NCI-H2081 (cell line): ENCODE measurements around the gene AICDA.

Source experiments
- DNase-seq, 2 experiments: peaks; one replicate each; lab custom pipeline; 2025; lab: John Stamatoyannopoulos, UW

Gene AICDA

DNA sequence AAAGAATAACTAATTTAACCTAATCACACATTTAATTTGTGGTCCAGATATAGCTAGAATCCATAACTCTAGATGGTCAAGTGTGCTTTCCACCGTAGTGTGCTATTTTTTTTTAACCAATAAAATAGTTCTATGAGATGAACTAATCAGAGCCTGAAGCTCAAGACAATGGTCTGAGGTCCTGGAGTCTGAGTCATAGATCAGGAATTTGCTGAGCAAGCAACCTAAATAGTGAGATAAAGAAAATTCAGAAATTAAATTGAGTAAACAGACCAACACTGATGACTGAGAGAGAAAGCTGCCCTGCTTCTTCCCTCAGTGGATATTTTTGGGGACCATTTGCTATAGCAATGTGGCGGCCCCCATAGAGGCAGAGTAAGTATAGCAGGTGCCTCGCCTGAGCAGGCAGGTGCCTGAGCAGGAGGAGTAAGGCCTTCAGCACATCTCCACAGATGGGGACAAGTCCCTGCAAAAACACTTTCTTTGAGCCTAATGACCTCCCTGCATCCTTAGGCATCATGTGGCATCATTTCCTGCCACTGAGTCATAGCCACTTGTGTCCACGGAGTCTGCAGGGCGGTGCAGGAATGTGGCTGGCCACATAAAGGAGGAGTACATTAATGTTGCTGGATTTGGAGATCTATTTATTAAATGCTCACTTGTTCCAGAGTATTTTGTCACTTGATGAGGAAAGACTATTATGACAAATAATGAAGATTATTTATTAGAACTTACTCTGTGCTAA is 58.0 kb downstream of the AICDA start:
- no peak for DNase-seq

DNA sequence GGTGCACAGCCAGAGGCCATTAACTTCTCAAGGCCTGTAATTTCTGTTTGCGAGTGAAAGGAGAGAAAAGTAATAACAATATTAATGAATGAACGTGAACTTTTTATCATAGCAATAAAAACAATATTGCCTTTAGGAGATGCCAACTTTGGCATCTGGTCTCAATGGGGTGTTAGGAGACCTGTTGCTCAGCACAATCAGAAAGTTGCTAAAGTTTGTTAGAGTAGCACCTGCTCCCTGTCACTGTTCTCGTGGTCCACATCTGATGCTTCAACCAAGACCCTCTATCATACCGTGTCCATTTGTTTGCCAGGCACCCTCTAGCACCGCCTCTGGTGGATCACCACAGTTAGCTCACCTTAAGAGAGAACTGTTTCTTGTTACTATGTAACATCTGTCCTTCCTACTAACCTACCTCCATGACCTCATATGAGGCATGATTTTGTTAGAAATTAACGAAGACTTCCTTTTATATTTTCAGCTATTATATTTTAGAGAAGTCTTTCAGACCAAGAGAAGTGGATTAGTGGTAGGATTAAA is 59.5 kb downstream of the AICDA start:
- DNase-seq: peak in 1 of 2 experiments; percentile 62
